PFSK-1 (cell line): ENCODE data around the gene PLA2R1.
A peak's percentile ranks its signal among the peaks of the same experiment; 100 is the strongest.

Experiments used
- FOXP2 ChIP-seq: optimal IDR thresholded peaks from 2 replicates; pipeline ENCODE3; 2011; ENCODE audit warnings: borderline replicate concordance, control low read depth, inconsistent platforms; ENCODE audit not compliant: insufficient read depth; ENCODE audit errors: extremely low read length, extremely low read depth
- POLR2AphosphoS5 ChIP-seq: IDR thresholded peaks from 2 replicates; pipeline ENCODE4 v1.6.1; 2012; ENCODE audit warnings: low read depth, mild to moderate bottlenecking, control low read depth, low read length, moderate library complexity
- SIN3A ChIP-seq: IDR thresholded peaks from 2 replicates; pipeline ENCODE4 v1.6.1; 2012; ENCODE audit warnings: mild to moderate bottlenecking, low read length, moderate library complexity, borderline replicate concordance; ENCODE audit not compliant: insufficient read depth
- TAF1 ChIP-seq: IDR thresholded peaks from 2 replicates; pipeline ENCODE4 v1.6.1; 2012; ENCODE audit warnings: low read length, control low read depth, borderline replicate concordance; ENCODE audit not compliant: insufficient read depth
- TF ChIP-seq, protein P1 (sequence below), 2 experiments: IDR thresholded peaks; 2 replicates each; pipeline versions ENCODE4 v1.6.1 to v1.8.0; 2011 to 2012; ENCODE audit warnings: low read depth in 2 of 2, low read length in 2 of 2, control low read depth in 1 of 2, inconsistent platforms in 1 of 2, mild to moderate bottlenecking in 1 of 2, moderate library complexity in 1 of 2; ENCODE audit not compliant: insufficient read depth in 1 of 2

Gene PLA2R1

GRCh38 chr2:160076914-160077313, 14.5 kb upstream of the PLA2R1 start:
- TF ChIP-seq FOXP2 (no peak), SIN3A (no peak), POLR2AphosphoS5 (no peak), TAF1 (no peak)
- TF ChIP-seq, protein P1, sequence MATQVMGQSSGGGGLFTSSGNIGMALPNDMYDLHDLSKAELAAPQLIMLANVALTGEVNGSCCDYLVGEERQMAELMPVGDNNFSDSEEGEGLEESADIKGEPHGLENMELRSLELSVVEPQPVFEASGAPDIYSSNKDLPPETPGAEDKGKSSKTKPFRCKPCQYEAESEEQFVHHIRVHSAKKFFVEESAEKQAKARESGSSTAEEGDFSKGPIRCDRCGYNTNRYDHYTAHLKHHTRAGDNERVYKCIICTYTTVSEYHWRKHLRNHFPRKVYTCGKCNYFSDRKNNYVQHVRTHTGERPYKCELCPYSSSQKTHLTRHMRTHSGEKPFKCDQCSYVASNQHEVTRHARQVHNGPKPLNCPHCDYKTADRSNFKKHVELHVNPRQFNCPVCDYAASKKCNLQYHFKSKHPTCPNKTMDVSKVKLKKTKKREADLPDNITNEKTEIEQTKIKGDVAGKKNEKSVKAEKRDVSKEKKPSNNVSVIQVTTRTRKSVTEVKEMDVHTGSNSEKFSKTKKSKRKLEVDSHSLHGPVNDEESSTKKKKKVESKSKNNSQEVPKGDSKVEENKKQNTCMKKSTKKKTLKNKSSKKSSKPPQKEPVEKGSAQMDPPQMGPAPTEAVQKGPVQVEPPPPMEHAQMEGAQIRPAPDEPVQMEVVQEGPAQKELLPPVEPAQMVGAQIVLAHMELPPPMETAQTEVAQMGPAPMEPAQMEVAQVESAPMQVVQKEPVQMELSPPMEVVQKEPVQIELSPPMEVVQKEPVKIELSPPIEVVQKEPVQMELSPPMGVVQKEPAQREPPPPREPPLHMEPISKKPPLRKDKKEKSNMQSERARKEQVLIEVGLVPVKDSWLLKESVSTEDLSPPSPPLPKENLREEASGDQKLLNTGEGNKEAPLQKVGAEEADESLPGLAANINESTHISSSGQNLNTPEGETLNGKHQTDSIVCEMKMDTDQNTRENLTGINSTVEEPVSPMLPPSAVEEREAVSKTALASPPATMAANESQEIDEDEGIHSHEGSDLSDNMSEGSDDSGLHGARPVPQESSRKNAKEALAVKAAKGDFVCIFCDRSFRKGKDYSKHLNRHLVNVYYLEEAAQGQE (IDR thresholded peaks at IDR 0.05; ENCODE audit: insufficient read depth in 1 of 2, low read depth in 2 of 2, low read length in 2 of 2), result no peak

DNA sequence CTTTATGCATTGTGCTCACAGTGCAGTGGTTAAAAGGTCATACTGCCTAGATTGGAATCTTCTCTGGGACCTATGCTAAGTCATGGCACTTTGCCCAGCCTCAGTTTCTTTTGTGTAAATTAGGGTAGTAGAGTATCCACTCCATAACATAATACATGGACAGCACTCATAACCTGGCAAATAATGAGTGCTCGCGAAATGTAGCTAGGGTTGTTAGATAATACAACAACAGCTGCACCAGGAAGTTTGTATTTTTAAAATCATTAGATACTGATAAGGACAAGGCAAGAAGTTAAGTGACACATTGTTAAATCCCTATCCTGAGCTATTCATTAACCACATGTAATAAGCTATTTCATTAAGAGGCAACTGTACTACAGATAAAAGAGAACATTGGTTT, 13.8 kb upstream of the PLA2R1 start:
- TF ChIP-seq POLR2AphosphoS5, result no peak
- no peak for TF ChIP-seq SIN3A
- TF ChIP-seq, protein P1 (IDR thresholded peaks at IDR 0.05; ENCODE audit: insufficient read depth in 1 of 2, low read depth in 2 of 2, low read length in 2 of 2), result no peak
- no peak for TF ChIP-seq TAF1
- TF ChIP-seq FOXP2, result no peak

- peak; percentile 47 for TF ChIP-seq FOXP2
- TF ChIP-seq SIN3A, result no peak; the same call in 1 of the 2 replicates
- TF ChIP-seq TAF1, result peak; percentile 2; the same call in 1 of the 2 replicates
- TF ChIP-seq, protein P1 (IDR thresholded peaks at IDR 0.05; ENCODE audit: insufficient read depth in 1 of 2, low read depth in 2 of 2, low read length in 2 of 2), result peak in 1 of 2 experiments; percentile 71; a peak in 1 of 4 replicates
These were observed 12.8 kb upstream of the PLA2R1 start for GRCh38 chr2:160075171-160075570.

- TF ChIP-seq SIN3A (no peak), TAF1 (no peak), POLR2AphosphoS5 (no peak), FOXP2 (no peak)
- TF ChIP-seq, protein P1 (IDR thresholded peaks at IDR 0.05; ENCODE audit: insufficient read depth in 1 of 2, low read depth in 2 of 2, low read length in 2 of 2), result no peak
These were observed 11.0 kb upstream of the PLA2R1 start for GRCh38 chr2:160073284-160073888.

GRCh38 chr2:160068906-160069305, 6.5 kb upstream of the PLA2R1 start:
- TF ChIP-seq POLR2AphosphoS5 (no peak), TAF1 (no peak), SIN3A (no peak), FOXP2 (no peak)
- TF ChIP-seq, protein P1 (IDR thresholded peaks at IDR 0.05; ENCODE audit: insufficient read depth in 1 of 2, low read depth in 2 of 2, low read length in 2 of 2), result no peak
